HepG2 (cell line): ENCODE results near the gene CDNF. TPM values are rescaled to one million over a fixed set of nuclear protein-coding genes. Genes with fewer than 3 reads are reported as not detected.

ENCODE experiments used
- ATAC-seq: fragments of 200-7000 bp; cut with Tn5 transposase; 3 replicates; pipeline ENCODE4 v1.9.1; 2020; ENCODE audit warnings: mild to moderate bottlenecking, moderate library complexity
- BruUV-seq: library from RNA; stranded (reverse); fragments of 400-500 nt; replicated peaks from 2 replicates; lab custom pipeline; 2021; lab: Mats Ljungman, UMichigan
- CTCF ChIA-PET: fragments of 300-600 bp; formaldehyde crosslinking; extraction: SDS; loops from one replicate; lab custom pipeline; 2021; ENCODE audit warnings: low total read pairs, inconsistent platforms, low intra/inter-chr PET ratio; lab: Yijun Ruan, JAX
- POLR2A ChIA-PET: fragments of 350-600 bp; sonication (Branson Sonifier 250); formaldehyde crosslinking; loops from one replicate; lab custom pipeline; 2020; ENCODE audit warnings: antibody characterized with exemption, inconsistent platforms; lab: Yijun Ruan, JAX
- DNase-seq: peaks from one replicate; pipeline ENCODE4 v3.0.0-alpha.2; 2015; ENCODE audit warnings: low spot score
- FAIRE-seq: peaks from 3 replicates; lab custom pipeline; 2011; peaks lifted over from hg19 to GRCh38; lab: Jason Lieb, UNC
- H2AFZ ChIP-seq: one replicate; pipeline ENCODE4 v1.6.1; 2011; ENCODE audit warnings: low read length, inconsistent platforms
- H3K27ac ChIP-seq: fragments of 300-600 bp; 3 replicates; pipeline ENCODE4 v1.8.0; 2011; ENCODE audit warnings: mixed run types, mild to moderate bottlenecking, mixed read lengths, low read length, inconsistent platforms; ENCODE audit not compliant: insufficient read depth; ENCODE audit errors: extremely low read length
- H3K27me3 ChIP-seq, 2 experiments: fragments of 200-600 bp in 1 of 2; 2 replicates in 1 of 2; 3 replicates in 1 of 2; pipeline versions ENCODE4 v1.6.0 to v1.8.0; 2011; ENCODE audit warnings: low read length in 2 of 2, mild to moderate bottlenecking in 2 of 2, moderate library complexity in 2 of 2, inconsistent platforms in 1 of 2; ENCODE audit not compliant: insufficient read depth in 2 of 2, control insufficient read depth in 1 of 2
- H3K36me3 ChIP-seq, 2 experiments: fragments of 200-600 bp in 1 of 2; replicated peaks in 1 of 2; 2 replicates in 1 of 2; 3 replicates in 1 of 2; pipeline versions ENCODE4 v1.5.1 to v1.8.0; 2011; ENCODE audit warnings: low read length in 2 of 2, inconsistent platforms in 1 of 2; ENCODE audit not compliant: insufficient read depth in 2 of 2, control insufficient read depth in 1 of 2
- H3K4me1 ChIP-seq: 2 replicates; pipeline ENCODE4 v1.5.1; 2012; ENCODE audit warnings: low read length, inconsistent platforms; ENCODE audit not compliant: insufficient read depth
- H3K4me2 ChIP-seq: 2 replicates; pipeline ENCODE4 v1.6.0; 2011; ENCODE audit warnings: low read depth, low read length, inconsistent platforms
- H3K4me3 ChIP-seq, 3 experiments: fragments of 200-600 bp in 1 of 3; sonication (generic), shearing (Covaris generic) in 1 of 3; replicated peaks in 1 of 3; 2 replicates each; pipeline ENCODE4 v1.5.1; 2011 to 2016; ENCODE audit warnings: low read length in 3 of 3, inconsistent platforms in 2 of 3, low read depth in 2 of 3, mild to moderate bottlenecking in 2 of 3, control low read depth in 1 of 3, mixed read lengths in 1 of 3; ENCODE audit not compliant: insufficient read depth in 1 of 3
- H3K79me2 ChIP-seq: one replicate; pipeline ENCODE4 v1.6.1; 2011; ENCODE audit warnings: low read length, inconsistent platforms; ENCODE audit not compliant: insufficient read depth
- H3K9ac ChIP-seq: 2 replicates; pipeline ENCODE4 v1.6.0; 2011; ENCODE audit warnings: mild to moderate bottlenecking, low read depth, low read length, inconsistent platforms; ENCODE audit not compliant: insufficient read depth
- H3K9me3 ChIP-seq: 2 replicates; pipeline ENCODE4 v1.5.1; 2012; ENCODE audit warnings: mild to moderate bottlenecking, low read length
- H4K20me1 ChIP-seq: 2 replicates; pipeline ENCODE4 v1.6.0; 2011; ENCODE audit warnings: inconsistent platforms, mild to moderate bottlenecking, low read length, moderate library complexity; ENCODE audit not compliant: insufficient read depth
- CENPBD1 ChIP-seq: sonication (generic); formaldehyde crosslinking; IDR thresholded peaks from 2 replicates; pipeline ENCODE4 v1.8.0; 2022; ENCODE audit warnings: missing genetic modification reagents, low read depth, mild to moderate bottlenecking, borderline replicate concordance
- HMGXB4 ChIP-seq, 2 experiments: sonication (generic) in 1 of 2; formaldehyde crosslinking in 1 of 2; IDR thresholded peaks; 2 replicates each; pipeline versions ENCODE4 v1.4.0 to v1.6.1; 2018 to 2020; ENCODE audit warnings: missing genetic modification reagents in 2 of 2, borderline replicate concordance in 1 of 2, low read depth in 1 of 2, mild to moderate bottlenecking in 1 of 2, missing biosample characterization in 1 of 2
- HNRNPLL ChIP-seq: fragments of 200-400 bp; formaldehyde crosslinking; IDR thresholded peaks from 2 replicates; pipeline ENCODE4 v1.6.1; 2017; ENCODE audit warnings: mild to moderate bottlenecking, low read depth, low read length; ENCODE audit not compliant: poor library complexity, severe bottlenecking
- KLF12 ChIP-seq: sonication (generic); formaldehyde crosslinking; IDR thresholded peaks from 2 replicates; pipeline ENCODE4 v1.4.0; 2020; ENCODE audit warnings: missing genetic modification reagents, borderline replicate concordance
- MXD3 ChIP-seq: IDR thresholded peaks from 2 replicates; pipeline ENCODE4 v1.6.1; 2016; ENCODE audit warnings: mild to moderate bottlenecking, missing biosample characterization, missing genetic modification reagents
- SMAD3 ChIP-seq: sonication (generic); formaldehyde crosslinking; IDR thresholded peaks from 2 replicates; pipeline ENCODE4 v1.4.0; 2020; ENCODE audit warnings: missing genetic modification reagents
- SRY ChIP-seq: sonication (generic); formaldehyde crosslinking; IDR thresholded peaks from 2 replicates; pipeline ENCODE4 v1.8.0; 2022; ENCODE audit warnings: mild to moderate bottlenecking, missing genetic modification reagents
- ZNF264 ChIP-seq: sonication (generic); formaldehyde crosslinking; IDR thresholded peaks from 2 replicates; pipeline ENCODE4 v1.4.0; 2020; ENCODE audit warnings: missing genetic modification reagents
- ZNF343 ChIP-seq: sonication (generic); formaldehyde crosslinking; IDR thresholded peaks from 2 replicates; pipeline ENCODE4 v1.4.0; 2020; ENCODE audit warnings: mild to moderate bottlenecking, missing genetic modification reagents
- WGBS: methylation state at CpG from one replicate; pipeline ENCODE4 v1.1.6; 2017; ENCODE audit warnings: low lambda C conversion rate; 5-methylcytosine and 5-hydroxymethylcytosine counted together
- in situ Hi-C: cut with HindIII; loops from 2 replicates; pipeline ENCODE4 v1.10.0; 2017; ENCODE audit warnings: low pct_unique_long_range_greater_than_20kb; ENCODE audit not compliant: extremely low pct_ligation_motif_present
- intact Hi-C: fragments of 100-400 bp; cut with micrococcal nuclease; formaldehyde crosslinking; loops from one replicate; pipeline ENCODE4 v1.10.0; 2022; ENCODE audit not compliant: unreplicated experiment
- polyA plus RNA-seq, 8 experiments: library from polyadenylated mRNA; depleted of rRNA in 3 of 8; stranded (reverse) in 7 of 8; unstranded in 1 of 8; fragments of >200 nt; fragmentation: Illumina TruSeq in 4 of 8; extraction: Trizol in 4 of 8; gene quantifications; 2 replicates each; pipeline versions ENCODE4 v1.2.1 to v1.2.3, GENCODE V29; 2011 to 2016; ENCODE audit warnings: low read depth in 4 of 8, missing spikeins in 1 of 8, mixed read lengths in 1 of 8; ENCODE audit not compliant: insufficient read depth in 1 of 8
- total RNA-seq, 5 experiments: library from RNA; depleted of rRNA; stranded (reverse); fragments of >200 nt; fragmentation: Illumina TruSeq; extraction: Trizol; gene quantifications; 2 replicates each; pipeline ENCODE4 v1.2.3, GENCODE V29; 2016; ENCODE audit warnings: low read depth in 1 of 5

Gene CDNF
- total and polyA plus RNA-seq, 2 of the 13 experiments (the other 11 are each of a cell fraction or from before 2014, with no cell fraction given), result 0.29 to 0.33 TPM

GRCh38 chr10:14837757-14838581 lies at the start of gene CDNF, which contains the start of the genes HSPA14 and MSANTD7 (continued):
- no peak; the same call in 1 of the 2 replicates for TF ChIP-seq MXD3
- TF ChIP-seq ZNF264, result peak; percentile 72; the same call in 1 of the 2 replicates
- TF ChIP-seq ZNF343 (CRISPR knock-in tag), result peak; percentile 11; the same call in 1 of the 2 replicates

GRCh38 chr10:14884082-14884481 lies 46.2 kb upstream of the CDNF start:
- no peaks in the 10 kb centered on the region for H4K20me1 ChIP-seq
- in situ Hi-C loops, result no loop called here
- H3K27ac ChIP-seq, result no peak overlapping the region
- no peaks in the 10 kb centered on the region; a peak in 1 of 5 replicates for H3K27me3 ChIP-seq
- no peak overlapping the region for H2AFZ ChIP-seq
- peaks cover 0 to 43% of the 10 kb centered on the region in 2 experiments; a peak in 2 of 5 replicates for H3K36me3 ChIP-seq
- no peak for ATAC-seq
- no peak for FAIRE-seq
- CTCF ChIA-PET, result no interaction called here
- no peak overlapping the region for H3K9ac ChIP-seq
- no peak overlapping the region for H3K4me3 ChIP-seq
- POLR2A ChIA-PET, result no interaction called here
- peaks cover 91% of the 10 kb centered on the region for H3K79me2 ChIP-seq
- no peak for DNase-seq
- H3K4me2 ChIP-seq, result no peak overlapping the region
- WGBS, result 99% methylated on average over 3 of the region's 3 CpGs
- no peaks in the 10 kb centered on the region for H3K9me3 ChIP-seq
- peaks cover 20% of the 10 kb centered on the region for H3K4me1 ChIP-seq
- intact Hi-C loops, result no loop called here
- TF ChIP-seq CENPBD1 (CRISPR knock-in tag), result no peak
- no peak for TF ChIP-seq HNRNPLL
- no peak for TF ChIP-seq HMGXB4 (CRISPR knock-in tag; IDR thresholded peaks at IDR 0.05; ENCODE audit: borderline replicate concordance in 1 of 2, low read depth in 1 of 2)
- TF ChIP-seq KLF12 (CRISPR knock-in tag), result no peak
- TF ChIP-seq SRY (CRISPR knock-in tag), result no peak
- no peak for TF ChIP-seq SMAD3 (CRISPR knock-in tag)
- TF ChIP-seq, all 625 proteins: peak for 0
- BruUV-seq, result no TSS peak
